Head of caudate nucleus (tissue), 42 donors: ENCODE measurements around the gene ARL13A.
"Not testable (repeated sequence)": the region's sequence is repeated elsewhere in the genome, so short reads cannot be mapped to it uniquely, and the experiment has no call there.

ENCODE experiments used
- DNase-seq, 42 donors: peaks; one replicate each; pipeline versions ENCODE4 v3.0.0 to v3.0.0-alpha.2; 2020 to 2021; ENCODE audit warnings: mixed read lengths in 7 of 42
- intact Hi-C: fragments of 100-400 bp; cut with DNase I; formaldehyde crosslinking; loops from one replicate; pipeline ENCODE4 v1.15.0; 2022

ARL13A gene

DNA sequence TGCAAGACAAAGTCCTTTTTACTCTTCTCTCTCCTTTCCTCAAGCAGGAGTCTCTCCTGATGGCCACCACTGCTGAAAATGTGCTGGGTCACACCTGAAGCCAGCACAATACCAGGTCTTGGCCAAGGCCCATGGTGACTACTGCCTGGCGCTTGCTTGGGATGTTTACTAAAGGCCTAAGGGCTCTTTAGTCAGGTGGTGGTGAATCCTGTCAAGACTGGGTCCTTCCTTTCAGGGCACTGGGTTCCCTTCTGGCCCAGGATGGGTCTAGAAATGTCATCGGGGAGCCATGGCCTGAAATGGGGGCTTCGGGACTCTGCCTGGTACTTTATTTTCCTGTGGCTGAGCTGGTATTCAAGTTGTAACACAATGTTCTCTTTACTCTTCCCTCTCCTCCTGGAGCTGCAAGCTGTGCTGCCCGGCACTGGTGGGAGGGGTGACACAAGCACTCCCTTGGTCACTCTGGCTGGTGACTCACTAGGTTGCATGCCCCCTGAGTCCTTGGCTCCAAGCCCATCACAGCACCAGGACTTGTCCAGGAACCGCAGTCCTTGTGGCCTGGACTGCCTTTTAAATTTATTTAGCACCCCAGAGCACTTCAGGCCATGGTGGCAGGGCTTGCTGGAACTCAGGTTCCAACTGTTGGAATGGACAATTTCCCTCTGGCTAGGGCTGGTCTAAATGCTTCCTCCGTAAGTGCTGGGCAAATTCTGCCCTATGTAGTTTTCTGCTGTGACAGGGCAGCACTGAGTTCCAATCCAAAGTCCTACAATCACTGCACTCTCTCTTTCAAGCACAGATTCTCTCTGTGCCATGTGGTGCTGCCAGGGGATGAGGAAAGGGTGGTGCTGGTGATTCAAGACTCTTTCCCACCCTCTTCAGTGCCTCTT is 11.3 kb downstream of the ARL13A start:
- intact Hi-C loops, result no loop called here
- peak in 8 of 42 donors; percentile 6 to 60 (median 24) for DNase-seq

DNA sequence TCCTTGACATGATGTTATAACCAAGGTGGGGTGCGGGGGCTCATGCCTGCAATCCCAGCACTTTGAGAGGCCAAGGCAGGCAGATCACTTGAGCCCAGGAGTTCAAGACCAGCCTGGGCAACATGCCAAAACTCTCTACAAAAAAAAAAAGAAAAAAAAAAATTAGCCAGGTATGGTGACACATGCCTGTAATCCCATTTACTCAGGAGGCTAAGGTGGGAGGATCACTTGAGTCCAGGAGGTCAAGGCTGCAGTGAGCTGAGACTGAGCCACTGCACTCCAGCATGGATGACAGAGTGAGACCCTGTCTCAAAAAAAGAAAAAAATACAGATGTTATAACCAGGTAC is 12.0 kb downstream of the ARL13A start:
- intact Hi-C loops, DNase-seq: not testable (repeated sequence)

DNA sequence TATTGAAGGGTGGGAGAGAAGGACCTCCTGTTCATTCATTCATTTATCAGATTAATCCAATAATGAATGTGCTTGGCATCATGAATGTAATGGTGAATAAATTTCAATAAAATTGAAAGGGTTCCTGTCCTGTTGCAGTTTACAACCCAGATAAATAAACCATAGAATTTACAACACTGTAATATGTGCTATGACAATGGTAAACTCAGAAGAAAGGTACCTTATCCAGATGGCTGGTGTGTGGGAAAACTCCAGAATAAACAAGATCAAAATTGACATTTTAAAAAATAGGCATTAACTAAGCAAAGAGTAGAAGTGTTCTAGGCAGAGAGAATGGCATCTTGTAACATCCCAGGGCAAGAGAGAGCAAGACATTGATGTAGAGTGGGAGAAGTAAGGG is 15.3 kb downstream of the ARL13A start:
- DNase-seq, result no peak
- intact Hi-C loops, result no loop called here

DNA sequence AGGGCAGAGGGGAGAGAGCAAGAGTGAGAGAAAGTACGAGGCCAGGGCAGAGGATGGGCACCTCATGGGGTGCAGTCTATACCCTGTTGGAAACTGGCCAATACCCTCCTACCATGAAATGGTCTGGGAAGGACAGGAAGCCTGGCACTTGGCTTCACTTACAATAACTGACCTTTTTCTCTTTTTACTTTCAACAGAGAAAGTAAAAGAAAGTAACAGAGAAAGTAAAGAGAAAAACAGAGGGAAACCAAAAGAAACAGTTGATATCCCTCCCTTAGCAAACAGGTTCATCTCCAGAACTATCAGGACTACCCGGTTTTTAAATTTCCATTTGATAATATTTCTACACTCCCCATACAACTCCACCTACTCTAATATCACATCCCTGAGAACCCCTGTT is 20.6 kb downstream of the ARL13A start:
- no peak for DNase-seq
- intact Hi-C loops, result no loop called here

DNA sequence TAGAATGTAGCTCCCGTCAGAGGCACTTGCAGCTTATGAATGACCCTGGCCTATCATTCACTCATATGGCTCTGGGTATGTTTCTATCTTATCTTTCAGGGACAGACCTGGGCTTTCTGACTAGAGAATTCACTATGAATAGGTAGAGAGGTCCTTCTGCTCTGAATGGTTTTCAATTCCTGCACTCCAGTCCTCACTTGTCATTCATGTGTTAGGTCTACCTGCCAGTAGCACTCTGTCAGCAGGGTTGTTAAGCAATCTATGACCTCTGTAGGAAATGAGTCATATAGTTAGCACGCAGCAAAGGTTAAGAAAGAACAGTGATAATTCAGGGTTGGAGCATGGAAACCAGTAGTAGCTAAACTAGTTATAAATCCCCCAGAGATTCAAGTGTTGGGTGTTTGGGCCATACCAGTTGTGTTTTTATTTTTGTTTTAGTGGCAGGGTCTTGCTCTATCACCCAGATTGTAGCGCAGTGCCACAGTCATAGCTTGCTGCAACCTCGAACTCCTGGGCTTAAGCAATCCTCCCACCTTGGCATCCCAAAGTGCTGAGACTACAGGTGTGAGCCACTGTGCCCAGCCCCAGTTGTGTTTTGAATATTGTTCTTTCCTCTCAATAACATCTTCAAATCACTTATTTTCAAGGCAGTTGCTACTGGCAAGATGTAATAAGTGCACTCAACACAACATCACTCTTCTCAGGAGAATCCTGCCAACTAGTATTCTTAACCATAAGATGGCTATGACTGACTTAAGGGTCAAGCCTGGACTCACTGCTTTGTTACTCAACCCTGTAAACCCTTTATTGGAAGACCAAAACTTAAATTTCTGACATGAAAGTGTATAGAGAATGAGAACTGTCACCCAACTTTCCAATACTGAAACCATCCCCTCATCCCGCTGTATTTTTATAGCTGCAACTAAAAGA is 25.1 kb downstream of the ARL13A start:
- intact Hi-C loops, result no loop called here
- no peak for DNase-seq

DNA sequence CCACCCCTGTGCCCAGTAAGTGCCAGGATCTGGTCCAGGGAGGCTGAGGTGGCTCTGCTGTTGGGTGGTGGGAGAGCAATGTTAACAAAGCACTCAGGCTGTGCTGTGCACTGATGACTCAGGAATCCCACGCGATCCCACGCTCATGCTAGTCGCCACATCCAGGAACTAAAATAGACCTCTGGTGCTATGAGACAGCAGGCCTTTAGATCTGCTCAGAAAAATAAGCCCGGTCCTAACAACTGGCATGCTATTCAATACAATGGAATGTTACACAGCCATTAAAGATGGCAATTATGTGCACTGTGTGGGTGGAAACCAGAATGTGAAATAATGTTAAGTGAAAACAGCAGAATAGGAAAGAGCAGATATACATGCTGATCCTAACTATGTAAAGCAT is 26.0 kb downstream of the ARL13A start:
- intact Hi-C loops, result no loop called here

DNA sequence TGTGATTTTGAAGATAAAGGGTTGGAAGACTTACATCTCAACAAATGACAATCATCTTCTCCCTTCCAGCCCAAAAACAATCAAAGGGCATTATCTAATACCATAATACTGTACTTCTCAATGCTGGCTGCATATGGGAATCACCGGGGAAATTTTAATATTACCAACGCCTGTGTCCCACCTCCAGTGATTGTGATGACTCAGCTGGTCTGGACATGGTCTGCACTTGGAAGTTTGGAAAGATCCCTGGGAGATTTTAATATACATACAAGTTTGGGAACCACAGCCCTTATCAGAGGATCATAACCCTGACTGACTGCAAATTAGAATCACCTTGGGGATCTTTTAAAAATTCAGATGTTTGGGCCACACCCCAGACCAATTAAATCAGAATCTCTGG is 29.9 kb downstream of the ARL13A start:
- intact Hi-C loops, result no loop called here
- no peak for DNase-seq

More for the DNA sequence above, 26.0 kb downstream of the ARL13A start:
- peak in 40 of 42 donors; percentile 5 to 79 (median 42) for DNase-seq

DNA sequence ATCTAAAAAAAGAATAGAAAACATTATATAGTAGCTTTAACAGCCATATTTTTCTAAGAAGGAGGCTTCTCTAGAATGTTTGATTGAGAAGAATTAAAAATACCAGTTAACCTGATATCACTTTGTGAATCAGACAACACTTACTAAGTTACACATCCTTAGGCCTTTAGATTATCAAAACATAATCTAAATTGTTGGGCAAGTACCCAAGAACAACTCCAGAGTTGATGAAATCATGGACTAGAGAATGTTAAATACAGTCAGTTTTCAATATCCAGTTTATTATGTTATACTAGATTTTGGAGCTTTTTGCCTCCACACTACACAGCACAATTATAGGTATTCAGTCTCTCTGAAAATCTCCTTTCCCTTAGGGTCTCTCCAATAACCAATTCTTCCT is 39.6 kb downstream of the ARL13A start:
- intact Hi-C loops, result no loop called here

DNA sequence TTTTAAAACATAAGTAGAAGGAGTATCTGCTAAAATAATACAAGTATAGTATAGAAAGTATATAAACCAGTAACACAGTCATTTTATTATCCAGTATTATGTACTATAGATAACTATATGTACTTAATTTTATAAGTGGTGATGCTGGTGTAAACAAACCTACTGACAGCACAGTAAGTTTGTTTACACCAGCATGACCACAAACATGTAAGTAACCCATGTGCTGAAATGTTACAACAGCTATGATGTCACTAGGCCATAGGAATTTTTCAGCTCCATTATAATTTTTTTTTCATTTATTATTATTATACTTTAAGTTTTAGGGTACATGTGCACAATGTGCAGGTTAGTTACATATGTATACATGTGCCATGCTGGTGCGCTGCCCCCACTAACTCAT is 42.5 kb downstream of the ARL13A start:
- intact Hi-C loops, DNase-seq: not testable (repeated sequence)

More for the DNA sequence above, 39.6 kb downstream of the ARL13A start:
- DNase-seq, result no peak

DNA sequence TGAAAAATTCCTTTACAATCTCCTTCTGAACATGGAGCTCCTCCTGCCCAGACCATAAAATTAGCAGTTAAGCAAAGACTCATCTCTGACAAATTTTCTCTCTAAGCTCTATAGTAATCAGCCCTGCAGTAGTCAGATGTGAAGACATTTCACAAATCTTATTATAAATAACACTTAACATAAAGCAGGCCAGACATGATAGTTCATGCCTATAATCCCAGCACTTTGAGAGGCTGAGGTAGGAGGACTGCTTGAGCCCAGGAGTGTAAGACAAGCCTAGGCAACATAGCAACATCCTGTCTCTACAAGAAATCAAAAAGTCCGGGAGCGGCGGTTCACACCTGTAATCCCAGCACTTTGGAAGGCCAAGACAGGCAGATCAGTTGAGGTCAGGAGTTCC is 52.5 kb downstream of the ARL13A start:
- DNase-seq, result no peak
- intact Hi-C loops, result no loop called here

DNA sequence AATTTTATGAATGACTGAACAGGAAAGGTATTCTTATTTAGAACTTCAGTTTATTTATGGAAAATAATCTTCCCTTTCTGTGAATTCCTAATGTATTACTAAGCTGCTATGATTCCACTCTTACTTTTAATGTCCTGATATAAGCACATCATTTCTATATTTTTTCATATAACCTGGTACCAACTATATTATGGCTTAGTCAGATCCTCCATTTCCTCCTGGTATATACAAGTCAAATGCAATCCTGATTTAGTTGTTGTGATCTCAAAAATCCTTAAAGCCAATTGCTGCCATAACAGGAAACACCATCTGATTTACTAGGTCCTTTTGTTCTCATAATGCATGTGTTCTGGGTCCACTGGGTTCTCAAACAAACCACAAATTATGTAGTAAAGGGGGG is 55.6 kb downstream of the ARL13A start:
- intact Hi-C loops, result no loop called here
- no peak for DNase-seq

DNA sequence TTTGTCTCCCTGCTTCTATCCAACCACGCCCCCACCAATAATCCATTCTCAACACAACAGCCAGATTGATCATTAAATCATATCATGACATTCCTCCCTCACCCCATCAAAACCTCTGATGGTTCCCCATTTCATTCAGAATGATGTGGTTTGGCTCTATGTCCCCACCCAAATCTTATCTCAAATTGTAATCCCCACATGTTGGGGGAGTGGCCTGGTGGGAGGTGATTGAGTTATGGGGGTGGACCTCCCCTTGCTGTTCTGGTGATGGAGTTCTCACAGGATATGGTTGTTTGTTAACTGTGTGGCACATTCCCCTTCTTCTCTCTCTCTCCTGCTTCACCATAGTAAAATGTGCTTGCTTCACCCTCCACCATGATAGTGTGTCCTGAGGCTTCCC is 59.1 kb downstream of the ARL13A start:
- intact Hi-C loops, result no loop called here
- no peak for DNase-seq

DNA sequence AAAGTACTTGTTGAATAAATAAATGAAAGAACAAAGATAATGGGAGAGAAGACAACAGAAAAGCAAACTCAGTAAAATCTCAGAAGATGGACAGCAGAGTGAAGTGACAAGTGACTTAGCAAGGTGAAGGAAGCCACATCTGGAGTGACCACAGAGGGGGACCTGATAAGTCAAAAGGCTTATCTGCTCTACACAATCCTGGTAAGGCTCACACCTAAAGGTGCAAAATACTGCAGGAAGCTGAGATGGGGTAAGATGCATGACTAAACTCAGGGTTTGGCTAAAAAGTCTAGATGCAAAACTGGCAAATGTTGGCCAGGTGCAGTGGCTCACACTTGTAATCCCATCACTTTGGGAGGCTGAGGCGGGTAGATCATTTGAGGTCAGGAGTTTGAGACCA is 60.2 kb downstream of the ARL13A start:
- DNase-seq, result no peak
- intact Hi-C loops, result no loop called here

DNA sequence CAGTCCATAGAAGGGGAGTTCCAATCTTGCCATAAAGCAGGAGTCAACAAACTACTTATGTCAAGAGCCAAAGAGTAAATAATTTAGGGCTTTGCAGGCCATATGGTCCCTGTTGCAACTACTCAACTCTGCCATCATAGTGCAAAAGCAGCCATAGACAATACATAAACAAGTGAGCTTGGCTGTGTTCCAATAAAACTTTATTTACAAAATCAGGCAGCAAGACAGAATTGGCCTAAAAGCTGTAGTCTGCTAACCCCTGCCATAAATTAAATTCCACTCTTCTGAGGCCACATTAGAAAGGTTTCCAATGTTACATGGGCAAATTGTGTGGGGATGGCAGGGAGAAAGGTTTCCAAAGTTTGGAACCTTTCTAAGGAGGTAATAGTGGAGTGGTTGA is 67.7 kb downstream of the ARL13A start:
- intact Hi-C loops, result no loop called here
- DNase-seq, result no peak

DNA sequence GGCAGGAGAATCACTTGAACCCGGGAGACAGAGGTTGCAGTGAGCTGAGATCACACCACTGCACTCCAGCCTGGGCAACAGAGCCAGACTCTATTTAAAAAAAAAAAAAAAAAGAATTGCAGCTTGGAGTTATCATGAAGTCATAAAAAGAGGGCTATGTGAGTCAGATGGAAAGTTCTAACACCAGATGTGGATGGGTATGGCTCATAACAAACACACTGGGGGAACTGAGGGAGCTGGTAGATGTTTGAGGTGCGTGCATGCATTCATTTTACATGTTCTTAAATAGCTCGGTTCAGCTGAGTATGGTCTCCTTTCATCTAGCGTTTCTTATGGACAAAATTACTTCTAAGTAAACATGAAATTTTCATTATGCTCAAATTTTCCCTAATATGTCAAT is 70.7 kb downstream of the ARL13A start:
- DNase-seq, result no peak
- intact Hi-C loops, result no loop called here
